AG09319 (cell line): ENCODE results near the gene TBC1D16.

Experiments
- DNase-seq: peaks from one replicate; pipeline ENCODE4 v3.0.0-alpha.2; 2010; ENCODE audit warnings: low read depth; ENCODE audit errors: extremely low read depth
- TF ChIP-seq, protein P1 (sequence below): IDR thresholded peaks from 2 replicates; pipeline ENCODE4 v1.5.1; 2011; ENCODE audit warnings: low read depth, mild to moderate bottlenecking, inconsistent platforms, low read length, moderate library complexity

The TBC1D16 gene

DNA sequence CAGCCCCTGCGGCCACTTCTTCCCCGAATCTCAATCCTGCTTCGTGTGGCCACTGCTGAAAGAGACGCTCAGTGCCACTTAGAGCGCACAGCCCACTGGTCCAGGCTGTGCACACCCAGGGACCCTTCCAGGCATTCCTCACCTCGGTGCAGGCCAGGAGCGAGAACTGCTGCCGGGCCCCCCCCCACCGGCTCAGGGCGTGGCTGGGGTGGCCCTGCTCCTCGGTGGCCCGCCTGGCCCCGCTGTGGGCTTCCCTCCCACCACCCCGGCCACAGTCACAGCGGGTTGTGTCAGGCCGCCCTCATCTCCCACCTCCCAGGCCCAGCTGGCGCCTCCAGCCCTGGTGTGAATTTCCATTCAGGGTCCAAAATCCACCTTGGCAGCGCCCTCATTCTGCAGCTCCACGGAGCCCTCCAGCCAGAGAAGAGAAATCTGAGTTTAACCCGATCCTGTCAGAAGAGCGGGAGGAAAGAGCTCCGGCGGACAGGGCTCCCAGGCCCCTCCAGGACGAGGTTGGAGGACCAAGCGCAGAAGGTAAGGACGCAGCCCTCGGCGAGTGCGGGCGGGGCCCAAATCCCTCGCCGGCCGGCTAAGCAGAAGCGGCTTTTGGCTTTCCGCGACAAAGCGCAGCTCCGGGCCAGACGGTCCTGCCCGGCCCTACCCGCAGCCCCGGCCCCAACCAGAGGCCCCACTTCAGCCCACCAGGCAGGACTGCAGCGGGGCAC is 12.0 kb downstream of the TBC1D16 start:
- TF ChIP-seq, protein P1, sequence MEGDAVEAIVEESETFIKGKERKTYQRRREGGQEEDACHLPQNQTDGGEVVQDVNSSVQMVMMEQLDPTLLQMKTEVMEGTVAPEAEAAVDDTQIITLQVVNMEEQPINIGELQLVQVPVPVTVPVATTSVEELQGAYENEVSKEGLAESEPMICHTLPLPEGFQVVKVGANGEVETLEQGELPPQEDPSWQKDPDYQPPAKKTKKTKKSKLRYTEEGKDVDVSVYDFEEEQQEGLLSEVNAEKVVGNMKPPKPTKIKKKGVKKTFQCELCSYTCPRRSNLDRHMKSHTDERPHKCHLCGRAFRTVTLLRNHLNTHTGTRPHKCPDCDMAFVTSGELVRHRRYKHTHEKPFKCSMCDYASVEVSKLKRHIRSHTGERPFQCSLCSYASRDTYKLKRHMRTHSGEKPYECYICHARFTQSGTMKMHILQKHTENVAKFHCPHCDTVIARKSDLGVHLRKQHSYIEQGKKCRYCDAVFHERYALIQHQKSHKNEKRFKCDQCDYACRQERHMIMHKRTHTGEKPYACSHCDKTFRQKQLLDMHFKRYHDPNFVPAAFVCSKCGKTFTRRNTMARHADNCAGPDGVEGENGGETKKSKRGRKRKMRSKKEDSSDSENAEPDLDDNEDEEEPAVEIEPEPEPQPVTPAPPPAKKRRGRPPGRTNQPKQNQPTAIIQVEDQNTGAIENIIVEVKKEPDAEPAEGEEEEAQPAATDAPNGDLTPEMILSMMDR = no peak
- DNase-seq = no peak

DNA sequence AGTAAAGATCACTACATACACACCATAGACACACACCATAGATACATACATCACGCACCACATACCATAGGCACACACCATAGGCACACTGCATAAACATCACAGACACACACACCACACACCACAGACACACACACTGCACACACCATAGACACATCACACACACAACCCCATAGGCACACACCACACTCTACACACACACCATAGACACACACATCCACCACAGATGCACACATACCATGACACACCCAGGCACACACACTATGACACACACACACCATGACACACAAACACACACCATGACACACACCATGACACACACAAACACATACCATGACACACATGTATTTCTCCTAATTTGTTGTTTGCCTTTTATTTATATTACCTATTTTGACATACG is 14.1 kb downstream of the TBC1D16 start:
- no peak for DNase-seq
- TF ChIP-seq, protein P1 = no peak

DNA sequence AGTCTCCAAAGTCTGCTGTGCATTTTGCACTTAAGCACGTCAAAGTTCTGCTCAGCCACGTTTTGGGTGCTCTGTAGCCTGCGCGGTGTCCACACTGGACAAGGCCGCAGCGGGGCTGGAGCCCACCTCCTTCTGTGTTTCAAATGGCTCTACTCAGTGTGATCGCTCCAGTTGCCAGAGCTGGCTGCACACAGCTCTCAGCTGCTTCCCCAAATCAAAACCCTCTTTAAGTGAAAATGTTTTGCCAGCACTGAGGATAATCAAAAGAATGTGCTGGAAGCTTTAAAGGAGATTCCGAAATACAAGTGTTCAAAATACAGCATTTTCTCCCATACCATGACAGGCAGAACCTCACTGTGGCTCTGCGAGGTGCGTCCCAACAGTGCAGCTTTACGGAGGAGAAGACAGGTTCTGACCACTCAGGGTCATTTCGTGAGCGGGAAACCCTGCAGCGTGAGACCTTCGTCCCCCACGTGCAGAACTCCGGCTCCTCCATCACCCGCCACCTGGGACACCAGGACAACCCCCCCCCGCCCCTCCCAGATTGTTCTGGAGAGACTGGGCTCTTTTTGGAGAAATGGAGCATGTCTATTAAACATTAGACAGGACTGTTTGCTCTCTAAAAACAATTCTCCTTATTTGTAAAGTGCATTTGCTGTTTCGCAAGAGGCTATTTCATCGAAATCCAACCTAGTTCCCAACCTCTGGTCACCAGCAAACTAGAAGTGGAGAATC is 16.6 kb downstream of the TBC1D16 start:
- TF ChIP-seq, protein P1 = no peak
- no peak for DNase-seq

DNA sequence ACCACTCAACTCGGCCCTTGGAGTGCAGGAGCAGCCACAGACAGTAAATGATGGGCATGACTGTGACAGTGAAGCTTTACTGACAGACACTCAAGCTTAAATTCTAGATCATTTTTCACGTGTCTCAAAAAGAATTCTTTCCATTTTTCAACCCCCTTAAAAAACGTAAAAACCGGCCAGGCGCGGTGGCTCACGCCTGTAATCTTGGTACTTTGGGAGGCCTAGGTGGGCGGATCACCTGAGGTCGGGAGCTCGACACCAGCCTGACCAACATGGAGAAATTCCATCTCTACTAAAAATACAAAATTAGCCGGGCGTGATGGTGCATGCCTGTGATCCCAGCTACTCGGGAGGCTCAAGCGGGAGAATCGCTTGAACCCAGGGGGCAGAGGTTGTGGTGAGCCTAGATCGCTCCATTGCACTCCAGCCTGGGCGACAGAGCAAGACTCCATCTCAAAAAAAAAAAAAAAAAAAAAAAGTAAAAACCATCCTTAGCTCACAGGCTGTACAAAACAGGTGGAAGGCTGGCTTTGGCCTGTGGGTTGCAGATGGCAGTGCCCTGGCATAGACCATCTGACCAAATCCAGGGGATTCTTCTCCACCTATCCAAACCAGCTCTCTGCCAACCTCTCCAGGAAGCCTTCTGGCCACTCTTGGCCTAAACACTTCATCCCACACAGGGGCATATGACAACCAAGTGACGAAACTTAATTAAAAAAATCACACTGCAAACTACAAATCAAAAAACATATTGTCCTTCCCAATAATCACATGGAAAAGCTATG is 18.3 kb downstream of the TBC1D16 start:
- TF ChIP-seq, protein P1 = no peak
- no peak for DNase-seq

DNA sequence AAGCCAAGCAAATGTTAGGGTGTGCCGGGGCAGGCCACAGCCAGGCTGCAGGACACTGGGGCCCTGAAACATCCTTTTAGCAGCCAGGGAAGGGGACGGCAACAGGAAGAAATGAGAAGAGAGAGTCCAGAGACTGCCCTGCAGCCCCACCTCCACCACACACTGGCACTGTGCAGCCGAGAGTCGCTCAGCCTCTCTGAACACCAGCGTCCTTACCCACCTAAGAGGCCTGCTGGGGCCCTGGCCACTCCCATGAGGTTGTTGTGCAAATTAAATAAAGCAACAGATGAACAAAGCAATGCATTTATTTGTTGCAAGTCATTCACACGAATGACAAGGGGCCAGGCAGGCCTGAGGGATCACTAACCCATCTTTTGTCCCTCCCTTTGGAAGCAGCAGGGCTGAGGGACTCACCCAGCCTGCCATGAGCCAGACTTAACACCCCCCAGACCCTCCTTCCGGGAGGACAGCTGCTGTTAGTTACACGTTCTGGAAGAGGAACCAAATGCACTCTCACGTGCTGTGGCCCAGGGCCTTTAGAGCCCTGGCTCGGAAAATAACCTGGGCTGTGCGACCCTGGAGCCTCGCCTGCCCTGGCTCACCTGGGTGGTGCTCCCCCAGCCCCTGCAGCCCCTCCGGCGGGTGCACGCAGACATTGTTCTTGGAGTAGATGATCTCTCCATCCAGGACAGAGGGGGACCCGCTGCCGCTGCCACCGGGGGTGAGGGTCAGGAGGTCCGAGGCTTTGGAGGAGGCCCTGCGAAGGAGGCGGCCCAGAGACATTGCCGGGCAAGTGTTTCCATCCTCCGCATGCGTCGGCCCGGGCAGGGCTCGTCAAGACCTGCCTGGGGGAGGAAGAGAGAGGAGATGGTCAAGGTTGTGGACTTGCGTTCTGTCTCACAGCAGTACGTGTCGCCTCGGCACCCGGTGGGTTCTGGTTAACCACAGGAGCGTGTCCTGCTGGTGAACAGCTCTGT is 22.6 kb downstream of the TBC1D16 start:
- TF ChIP-seq, protein P1 = no peak
- no peak for DNase-seq

DNA sequence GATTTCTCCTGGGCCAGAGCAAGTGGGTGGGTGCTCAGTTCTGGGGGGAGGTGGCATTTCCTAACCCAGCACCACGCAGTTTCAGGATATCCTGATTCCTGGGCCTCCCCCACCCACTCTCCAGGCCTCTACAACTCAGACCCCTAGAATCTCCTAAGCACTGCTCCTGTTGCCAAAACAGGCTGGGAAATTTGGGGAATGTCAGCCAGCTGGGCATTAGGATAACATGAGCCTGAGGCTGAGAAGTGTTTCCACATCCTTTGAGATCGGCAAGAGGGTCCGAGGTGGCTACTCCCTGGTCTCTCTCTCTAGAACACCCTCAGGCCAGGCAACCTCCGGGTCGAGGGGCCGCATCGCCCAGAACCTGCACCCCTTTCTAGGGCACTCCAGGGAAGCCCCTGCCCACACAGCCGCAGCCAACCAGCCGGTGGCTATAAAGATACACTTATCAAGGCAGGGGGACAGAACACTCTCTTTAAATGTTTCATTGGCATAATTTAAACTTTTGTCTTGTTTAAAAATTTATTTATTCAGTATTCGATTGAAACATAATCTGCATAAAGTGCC is 23.6 kb downstream of the TBC1D16 start:
- DNase-seq = no peak
- TF ChIP-seq, protein P1 = no peak
